Measurements from ENCODE around the gene MRPL21.

The MRPL21 gene

GRCh38 chr11:68934666-68935065 lies 31.0 kb upstream of the MRPL21 start:
- DNase-seq, result no peak

GRCh38 chr11:68934321-68934645 lies 30.7 kb upstream of the MRPL21 start:
- no peak for DNase-seq

GRCh38 chr11:68933605-68934320 lies 30.1 kb upstream of the MRPL21 start:
- DNase-seq, result no peak

GRCh38 chr11:68932933-68933577 lies 29.4 kb upstream of the MRPL21 start:
- no peak for DNase-seq

GRCh38 chr11:68932358-68932757 lies 28.7 kb upstream of the MRPL21 start:
- DNase-seq, result no peak

GRCh38 chr11:68931911-68932310 lies 28.3 kb upstream of the MRPL21 start:
- no peak for DNase-seq

GRCh38 chr11:68930991-68931855 lies 27.6 kb upstream of the MRPL21 start:
- no peak for DNase-seq

- no peak for DNase-seq
Measured at GRCh38 chr11:68929706-68930570, 26.3 kb upstream of the MRPL21 start.

GRCh38 chr11:68929135-68929534 lies 25.5 kb upstream of the MRPL21 start:
- DNase-seq, result no peak

- DNase-seq, result no peak
Measured at GRCh38 chr11:68928136-68928880, 24.7 kb upstream of the MRPL21 start.

GRCh38 chr11:68927280-68928135 lies 23.9 kb upstream of the MRPL21 start:
- DNase-seq, result no peak

- no peak for DNase-seq
Measured at GRCh38 chr11:68925611-68926010, 22.0 kb upstream of the MRPL21 start.

- DNase-seq, result no peak
Measured at GRCh38 chr11:68924073-68924925, 20.7 kb upstream of the MRPL21 start.

- DNase-seq, result no peak
Measured at GRCh38 chr11:68923614-68924013, 20.0 kb upstream of the MRPL21 start.

- DNase-seq, result no peak
Measured at GRCh38 chr11:68916439-68916838, 12.8 kb upstream of the MRPL21 start.

- DNase-seq, result no peak
Measured at GRCh38 chr11:68914761-68915160, 11.1 kb upstream of the MRPL21 start.

GRCh38 chr11:68913188-68913587 lies 9.6 kb upstream of the MRPL21 start:
- DNase-seq, result no peak

- DNase-seq, result no peak
Measured at GRCh38 chr11:68912254-68912653, 8.6 kb upstream of the MRPL21 start.

- DNase-seq, result no peak
Measured at GRCh38 chr11:68911731-68912130, 8.1 kb upstream of the MRPL21 start.

GRCh38 chr11:68910965-68911364 lies 7.3 kb upstream of the MRPL21 start:
- no peak for DNase-seq

All from activated CD8-positive, alpha-beta memory T cell treated with anti-CD3 and anti-CD28 coated beads, Interleukin-2, amount 50 U/mL, for 4 hours (primary cell).